Fibroblast of the aortic adventitia (primary cell): ENCODE data around the gene ICAM5. TPM values are rescaled to one million over a fixed set of nuclear protein-coding genes. Genes with fewer than 3 reads are reported as not detected.
A peak's percentile ranks its signal among the peaks of the same experiment; 100 is the strongest.

ENCODE experiments used
- DNase-seq: peaks from one replicate; pipeline ENCODE4 v3.0.0-alpha.2; 2010; ENCODE audit warnings: low read depth
- H3K4me3 ChIP-seq: 2 replicates; pipeline ENCODE4 v1.5.1; 2011; ENCODE audit warnings: low read depth, mild to moderate bottlenecking, control low read depth, low read length, moderate library complexity
- CTCF ChIP-seq: IDR thresholded peaks from 2 replicates; pipeline ENCODE4 v1.5.1; 2011; ENCODE audit warnings: mild to moderate bottlenecking, low read length, control low read depth, inconsistent platforms; ENCODE audit not compliant: insufficient read depth
- total RNA-seq: library from RNA; depleted of rRNA; stranded (reverse); fragments of >200 nt; gene quantifications from 2 replicates; pipeline ENCODE4 v1.2.3, GENCODE V29; 2012; ENCODE audit warnings: low replicate concordance

Gene ICAM5
- total RNA-seq, 1 donor, result 1.2 TPM

GRCh38 chr19:10259162-10259905 is 30.4 kb upstream of the ICAM5 start:
- DNase-seq, result peak; percentile 85

GRCh38 chr19:10260141-10260584 is 29.6 kb upstream of the ICAM5 start:
- no peak overlapping the region for H3K4me3 ChIP-seq
- TF ChIP-seq CTCF, result no peak
- DNase-seq, result no peak

More at GRCh38 chr19:10259162-10259905, 30.4 kb upstream of the ICAM5 start:
- peak; percentile 78 for TF ChIP-seq CTCF
- H3K4me3 ChIP-seq, result no peak overlapping the region

- no peak for TF ChIP-seq CTCF
- peak; percentile 18 for DNase-seq
- H3K4me3 ChIP-seq, result no peak overlapping the region
These were observed 27.0 kb upstream of the ICAM5 start for GRCh38 chr19:10262771-10263170.

- no peak for TF ChIP-seq CTCF
- no peak for DNase-seq
- no peak overlapping the region for H3K4me3 ChIP-seq
These were observed 23.0 kb upstream of the ICAM5 start for GRCh38 chr19:10266706-10267105.

- DNase-seq, result no peak
- no peak for TF ChIP-seq CTCF
- H3K4me3 ChIP-seq, result no peak overlapping the region
These were observed 21.7 kb upstream of the ICAM5 start for GRCh38 chr19:10268071-10268470.

- peak overlapping the region; percentile 13 for H3K4me3 ChIP-seq
- TF ChIP-seq CTCF, result peak; percentile 95
- peak; percentile 73 for DNase-seq
These were observed 20.2 kb upstream of the ICAM5 start for GRCh38 chr19:10269333-10270179.
